ENCODE results near the gene RNGTT. TPM values are rescaled to one million over a fixed set of nuclear protein-coding genes. Genes with fewer than 3 reads are reported as not detected.

Gene RNGTT
- total and polyA plus RNA-seq, 12 donors: 2.6 to 29.6 (median 14.2) TPM

DNA sequence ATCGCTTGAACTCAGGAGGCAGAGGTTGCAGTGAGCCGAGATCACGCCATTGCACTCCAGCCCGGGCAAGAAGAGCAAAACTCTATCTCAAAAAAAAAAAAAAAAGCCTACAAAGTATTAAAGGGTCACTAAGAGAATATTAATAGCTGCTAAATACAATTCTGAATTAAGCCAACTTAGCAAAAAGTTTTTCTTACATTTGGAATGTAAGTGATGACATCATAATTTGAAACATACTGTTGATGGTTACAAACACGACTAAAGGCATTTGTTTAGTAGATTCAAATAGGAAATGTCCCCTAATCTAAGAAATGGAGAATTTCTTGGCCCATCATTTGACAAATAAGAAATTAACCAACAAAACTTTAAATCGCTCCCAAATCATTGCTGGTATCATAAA is 282.8 kb downstream of the RNGTT start:
- WGBS, 4 donors: 89 to 98% (median 96%) methylated on average over 6 of the region's 6 CpGs
- no peaks in the 10 kb centered on the region for H3K36me3 ChIP-seq (replicated peaks in 1 of 2)
- H3K4me3 ChIP-seq: no peak overlapping the region
- no peak overlapping the region for H3K27ac ChIP-seq
- H3K9me3 ChIP-seq (replicated peaks in 1 of 3): no peaks in the 10 kb centered on the region
- no peak for TF ChIP-seq POLR2A (IDR thresholded peaks at IDR 0.05)
- TF ChIP-seq, protein P1, sequence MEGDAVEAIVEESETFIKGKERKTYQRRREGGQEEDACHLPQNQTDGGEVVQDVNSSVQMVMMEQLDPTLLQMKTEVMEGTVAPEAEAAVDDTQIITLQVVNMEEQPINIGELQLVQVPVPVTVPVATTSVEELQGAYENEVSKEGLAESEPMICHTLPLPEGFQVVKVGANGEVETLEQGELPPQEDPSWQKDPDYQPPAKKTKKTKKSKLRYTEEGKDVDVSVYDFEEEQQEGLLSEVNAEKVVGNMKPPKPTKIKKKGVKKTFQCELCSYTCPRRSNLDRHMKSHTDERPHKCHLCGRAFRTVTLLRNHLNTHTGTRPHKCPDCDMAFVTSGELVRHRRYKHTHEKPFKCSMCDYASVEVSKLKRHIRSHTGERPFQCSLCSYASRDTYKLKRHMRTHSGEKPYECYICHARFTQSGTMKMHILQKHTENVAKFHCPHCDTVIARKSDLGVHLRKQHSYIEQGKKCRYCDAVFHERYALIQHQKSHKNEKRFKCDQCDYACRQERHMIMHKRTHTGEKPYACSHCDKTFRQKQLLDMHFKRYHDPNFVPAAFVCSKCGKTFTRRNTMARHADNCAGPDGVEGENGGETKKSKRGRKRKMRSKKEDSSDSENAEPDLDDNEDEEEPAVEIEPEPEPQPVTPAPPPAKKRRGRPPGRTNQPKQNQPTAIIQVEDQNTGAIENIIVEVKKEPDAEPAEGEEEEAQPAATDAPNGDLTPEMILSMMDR (IDR thresholded peaks at IDR 0.05): no peak
- DNase-seq: no peak
- no peaks in the 10 kb centered on the region for H3K27me3 ChIP-seq
- intact Hi-C loops (cut with DNase I): no loop called here
- no peaks in the 10 kb centered on the region for H3K4me1 ChIP-seq (replicated peaks in 1 of 2)

DNA sequence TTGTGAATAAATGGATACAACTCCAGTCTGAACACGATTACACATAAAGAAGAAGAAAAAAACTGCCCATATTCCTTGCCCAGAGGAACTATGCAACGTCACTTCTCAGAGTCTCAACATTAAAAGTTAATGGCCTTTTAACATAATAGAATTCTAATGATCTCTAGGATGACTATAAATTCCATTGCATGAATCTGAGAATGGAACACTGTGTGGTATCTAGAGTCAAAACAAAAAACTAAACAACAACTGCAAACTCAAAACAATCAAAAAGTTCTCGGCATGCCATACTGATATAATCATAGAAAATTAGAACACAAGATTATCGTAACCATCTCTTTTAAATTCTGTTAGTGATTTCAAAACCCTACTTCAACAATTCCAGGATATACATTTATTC is 283.6 kb downstream of the RNGTT start:
- TF ChIP-seq POLR2A (IDR thresholded peaks at IDR 0.05): no peak
- TF ChIP-seq, protein P1 (IDR thresholded peaks at IDR 0.05): no peak
- no peak overlapping the region for H3K4me3 ChIP-seq
- no peaks in the 10 kb centered on the region for H3K4me1 ChIP-seq (replicated peaks in 1 of 2)
- intact Hi-C loops (cut with DNase I): no loop called here
- no peaks in the 10 kb centered on the region for H3K9me3 ChIP-seq (replicated peaks in 1 of 3)
- no peaks in the 10 kb centered on the region for H3K36me3 ChIP-seq (replicated peaks in 1 of 2)
- DNase-seq: no peak
- no peaks in the 10 kb centered on the region for H3K27me3 ChIP-seq
- H3K27ac ChIP-seq: no peak overlapping the region
- WGBS, 4 donors: 91 to 95% (median 94%) methylated on average over 4 of the region's 4 CpGs

DNA sequence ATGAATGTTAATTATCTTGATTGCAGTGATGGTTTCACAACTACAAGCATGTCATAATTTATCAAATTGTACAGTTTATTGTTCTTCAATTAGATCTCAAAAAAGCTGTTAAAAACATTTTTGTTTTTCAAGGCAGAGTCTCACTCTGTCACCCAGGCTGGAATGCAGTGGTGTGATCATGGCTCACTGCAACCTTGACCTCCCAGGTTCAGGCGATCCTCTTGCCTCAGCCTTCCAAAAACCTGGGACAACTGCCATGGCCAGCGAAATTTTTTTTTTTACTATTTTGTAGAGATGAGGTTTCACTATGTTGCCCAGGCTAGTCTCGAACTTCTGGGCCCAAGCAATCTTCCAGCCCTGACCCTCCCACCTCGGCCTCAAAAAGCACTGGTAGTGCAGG is 286.1 kb downstream of the RNGTT start:
- WGBS, 4 donors: 60 to 71% (median 65%) methylated on average over 4 of the region's 4 CpGs
- Histone ChIP-seq H3K27ac (no peak overlapping the region), H3K4me1 (replicated peaks in 1 of 2) (no peaks in the 10 kb centered on the region), H3K4me3 (no peak overlapping the region), H3K27me3 (no peaks in the 10 kb centered on the region), H3K36me3 (replicated peaks in 1 of 2) (no peaks in the 10 kb centered on the region), H3K9me3 (replicated peaks in 1 of 3) (no peaks in the 10 kb centered on the region)
- intact Hi-C loops (cut with DNase I): no loop called here
- TF ChIP-seq POLR2A (IDR thresholded peaks at IDR 0.05): no peak
- TF ChIP-seq, protein P1 (IDR thresholded peaks at IDR 0.05): no peak
- DNase-seq: peak in 5 of 7 donors; percentile 35 to 61 (median 52)

DNA sequence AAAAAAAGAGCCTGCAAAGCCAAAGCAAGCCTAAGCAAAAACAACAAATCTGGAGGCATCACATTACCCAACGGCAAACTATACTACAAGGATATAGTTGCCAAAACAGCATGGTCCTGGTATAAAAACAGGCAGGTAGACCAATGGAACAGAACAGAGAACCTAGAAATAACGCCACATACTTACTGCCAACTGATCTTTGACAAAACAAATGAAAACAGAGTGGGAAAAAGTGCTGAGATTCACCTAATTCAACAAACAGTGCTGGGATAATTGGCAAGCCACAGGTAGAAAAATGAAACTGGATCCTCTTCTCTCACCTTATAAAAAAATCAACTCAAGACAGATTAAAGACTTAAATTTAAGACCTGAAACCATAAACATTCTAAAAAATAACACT is 291.8 kb downstream of the RNGTT start:
- no peak overlapping the region for H3K4me3 ChIP-seq

More for the DNA sequence above, 291.8 kb downstream of the RNGTT start:
- H3K36me3 ChIP-seq (replicated peaks in 1 of 2): no peaks in the 10 kb centered on the region
- 68 to 100% (median 85%) methylated on average over 2 of the region's 2 CpGs for WGBS, 4 donors
- no peak for DNase-seq
- no peak for TF ChIP-seq POLR2A (IDR thresholded peaks at IDR 0.05)
- TF ChIP-seq, protein P1 (IDR thresholded peaks at IDR 0.05): no peak
- H3K27ac ChIP-seq: no peak overlapping the region
- intact Hi-C loops (cut with DNase I): no loop called here
- no peaks in the 10 kb centered on the region for H3K27me3 ChIP-seq
- H3K9me3 ChIP-seq (replicated peaks in 1 of 3): peaks cover 0 to 12% (median 0%) of the 10 kb centered on the region in 3 donors
- no peaks in the 10 kb centered on the region for H3K4me1 ChIP-seq (replicated peaks in 1 of 2)
